Uterus (tissue), 2 donors: Measurements from ENCODE around the gene CRCP.

Source experiments
- CTCF ChIP-seq, 4 experiments: fragments of 200-600 bp in 2 of 4; fragments of 450-650 bp in 2 of 4; sonication (generic) in 2 of 4; IDR thresholded peaks; one replicate each; pipeline ENCODE4 v1.5.1; 2016 to 2019; ENCODE audit warnings: antibody characterized with exemption in 4 of 4, mild to moderate bottlenecking in 2 of 4, moderate library complexity in 1 of 4
- POLR2A ChIP-seq, 2 donors: fragments of 450-650 bp; IDR thresholded peaks; one replicate each; pipeline ENCODE4 v1.6.1; 2016; ENCODE audit warnings: antibody characterized with exemption in 2 of 2, mild to moderate bottlenecking in 1 of 2, moderate library complexity in 1 of 2

- no peak for TF ChIP-seq CTCF (IDR thresholded peaks at IDR 0.05)
- TF ChIP-seq POLR2A (IDR thresholded peaks at IDR 0.05), result no peak
Observed at GRCh38 chr7:66167773-66168387, 53.2 kb downstream of the CRCP start.
